SKM-1 (cell line): ENCODE measurements around the gene FERMT2.

Experiments
- DNase-seq: peaks from one replicate; lab custom pipeline; 2025; ENCODE audit not compliant: unreplicated experiment; lab: John Stamatoyannopoulos, UW

Gene FERMT2, protein sequence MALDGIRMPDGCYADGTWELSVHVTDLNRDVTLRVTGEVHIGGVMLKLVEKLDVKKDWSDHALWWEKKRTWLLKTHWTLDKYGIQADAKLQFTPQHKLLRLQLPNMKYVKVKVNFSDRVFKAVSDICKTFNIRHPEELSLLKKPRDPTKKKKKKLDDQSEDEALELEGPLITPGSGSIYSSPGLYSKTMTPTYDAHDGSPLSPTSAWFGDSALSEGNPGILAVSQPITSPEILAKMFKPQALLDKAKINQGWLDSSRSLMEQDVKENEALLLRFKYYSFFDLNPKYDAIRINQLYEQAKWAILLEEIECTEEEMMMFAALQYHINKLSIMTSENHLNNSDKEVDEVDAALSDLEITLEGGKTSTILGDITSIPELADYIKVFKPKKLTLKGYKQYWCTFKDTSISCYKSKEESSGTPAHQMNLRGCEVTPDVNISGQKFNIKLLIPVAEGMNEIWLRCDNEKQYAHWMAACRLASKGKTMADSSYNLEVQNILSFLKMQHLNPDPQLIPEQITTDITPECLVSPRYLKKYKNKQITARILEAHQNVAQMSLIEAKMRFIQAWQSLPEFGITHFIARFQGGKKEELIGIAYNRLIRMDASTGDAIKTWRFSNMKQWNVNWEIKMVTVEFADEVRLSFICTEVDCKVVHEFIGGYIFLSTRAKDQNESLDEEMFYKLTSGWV

DNA sequence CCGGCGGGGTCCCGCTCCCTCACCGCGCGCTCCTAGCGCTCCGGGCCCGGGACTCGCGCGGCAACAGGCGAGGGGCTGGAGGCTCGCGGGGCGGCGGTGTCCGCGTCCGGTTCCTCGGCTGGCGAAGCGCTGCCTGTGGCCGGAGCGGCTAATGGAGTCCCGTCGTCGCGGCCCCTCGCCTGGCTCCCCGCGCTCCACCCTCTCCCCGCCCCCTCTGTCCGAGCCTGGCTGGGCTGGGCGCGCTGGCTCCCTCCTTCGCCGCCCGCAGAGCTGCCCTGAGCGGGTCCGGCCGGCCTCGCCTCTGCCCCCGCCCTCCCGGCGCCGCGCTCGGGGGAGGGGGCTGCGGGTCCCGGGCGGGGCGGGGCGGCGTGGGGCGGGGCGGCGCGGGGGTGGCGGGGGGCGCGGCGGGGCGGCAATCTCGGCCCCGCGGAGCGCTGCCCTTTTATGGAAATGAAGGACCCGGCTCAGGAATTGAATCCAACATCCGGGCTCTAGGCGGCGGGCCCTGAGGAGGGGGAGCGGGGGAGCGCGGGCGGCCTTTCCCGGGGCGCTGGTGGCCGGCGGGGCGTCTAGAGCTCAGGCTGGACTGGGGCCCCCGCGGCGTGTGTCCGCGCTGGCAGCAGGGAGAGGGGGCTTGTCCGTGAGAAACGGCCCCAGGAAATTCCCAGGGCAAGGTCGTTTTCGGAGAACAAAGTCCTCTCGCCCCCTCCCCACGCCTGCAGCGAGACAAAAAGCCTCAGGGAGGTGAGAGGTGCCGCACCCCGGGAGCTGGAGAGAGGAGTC is at the start of gene FERMT2:
FERMT2 (minus strand) TSS at position 153 of the 783 bp plus-strand sequence. CDS start 482 bp downstream, outside the sequence.
- DNase-seq = no peak

DNA sequence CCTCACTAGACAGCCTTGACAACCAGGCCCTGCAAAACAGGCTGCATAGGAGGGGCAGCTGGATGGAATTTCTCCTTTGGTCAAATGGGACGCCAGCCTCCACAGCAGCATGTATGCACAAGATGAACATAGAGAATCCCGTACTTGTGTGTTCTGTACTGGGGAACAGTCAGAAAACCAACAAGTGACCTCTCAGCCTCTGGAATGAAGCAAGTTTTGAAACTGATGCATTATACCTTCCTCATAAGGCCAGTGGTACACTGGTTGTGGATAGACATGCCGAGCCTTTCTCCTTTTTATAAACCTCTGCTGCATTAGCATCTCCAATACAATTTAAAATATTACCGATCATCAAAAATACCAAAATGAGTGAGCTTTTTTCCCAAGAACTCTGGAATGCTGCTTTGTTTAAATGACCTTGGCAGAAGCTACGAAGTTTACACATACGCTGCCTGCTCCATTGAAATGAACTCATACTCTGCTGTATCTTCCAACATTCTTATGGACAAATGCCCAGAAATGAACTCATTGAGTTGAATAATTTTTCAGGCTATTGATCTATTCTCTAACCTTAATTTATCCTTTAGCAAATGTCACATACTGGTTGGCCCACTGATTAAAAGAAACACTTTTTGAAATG is 47.6 kb upstream of the FERMT2 start:
- DNase-seq = no peak

DNA sequence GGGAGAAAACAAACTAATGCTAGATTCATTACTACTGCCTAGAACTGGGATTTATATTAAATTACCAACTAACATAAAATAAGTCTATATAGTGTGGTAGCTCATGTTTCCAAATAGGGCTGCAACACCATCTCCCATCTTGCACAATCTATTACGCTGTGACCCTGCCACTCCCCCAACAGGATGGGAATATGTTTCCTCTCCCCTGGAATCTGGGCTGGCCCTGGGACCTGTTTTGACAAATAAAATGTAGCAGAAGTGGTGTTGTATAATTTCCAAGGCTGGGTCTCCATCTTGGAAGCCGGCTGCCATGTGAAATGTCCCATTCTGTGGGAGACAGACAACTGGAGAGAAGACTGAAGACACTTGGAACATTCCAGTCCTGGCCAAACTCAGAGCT is 45.6 kb upstream of the FERMT2 start:
- DNase-seq = no peak

DNA sequence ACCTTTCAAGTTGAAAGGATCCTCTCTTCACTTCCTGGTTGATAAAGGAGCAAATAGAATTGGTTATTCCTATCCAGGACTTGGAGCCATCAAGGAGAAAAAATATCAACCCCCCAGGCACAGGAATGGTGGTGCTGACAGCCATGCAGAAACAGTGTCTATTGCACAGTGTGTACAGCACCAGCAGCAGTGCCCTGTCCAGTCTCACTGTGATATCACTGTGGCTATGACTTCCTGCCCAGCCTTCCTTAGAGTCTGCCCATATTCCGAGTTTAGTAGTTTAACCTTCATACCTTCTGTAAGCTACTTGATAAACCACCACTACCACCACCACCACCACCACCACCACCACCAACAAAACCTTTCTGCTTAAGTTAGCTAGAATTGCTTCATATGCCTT is 45.1 kb upstream of the FERMT2 start:
- DNase-seq = no peak

DNA sequence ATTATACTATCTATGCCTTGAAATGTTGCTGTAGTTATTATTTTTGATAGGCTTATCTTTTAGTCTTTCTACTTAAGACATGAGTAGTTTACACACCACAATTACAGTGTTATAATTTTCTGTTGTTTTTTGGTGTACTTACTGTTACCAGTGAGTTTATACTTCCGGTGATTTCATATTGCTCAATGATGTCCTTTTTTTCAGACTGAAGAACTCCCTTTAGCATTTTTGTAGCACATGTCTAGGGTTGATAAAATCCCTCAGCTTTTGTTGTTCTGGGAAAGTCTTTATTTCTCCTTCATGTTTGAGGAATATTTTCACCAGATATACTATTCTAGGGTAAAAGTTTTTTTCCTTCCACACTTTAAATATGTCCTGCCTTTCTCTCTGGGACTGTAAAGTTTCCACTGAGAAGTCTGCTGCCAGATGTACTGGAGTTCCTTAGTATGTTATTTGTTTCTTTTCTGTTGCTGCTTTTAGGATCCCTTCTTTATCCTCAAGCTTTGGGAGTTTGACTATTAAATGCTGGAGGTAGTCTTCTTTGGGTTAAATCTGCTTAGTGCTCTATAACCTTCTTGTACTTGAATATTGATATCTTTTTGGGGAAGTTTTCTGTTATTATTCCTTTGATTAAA is 41.5 kb upstream of the FERMT2 start:
- no peak for DNase-seq

DNA sequence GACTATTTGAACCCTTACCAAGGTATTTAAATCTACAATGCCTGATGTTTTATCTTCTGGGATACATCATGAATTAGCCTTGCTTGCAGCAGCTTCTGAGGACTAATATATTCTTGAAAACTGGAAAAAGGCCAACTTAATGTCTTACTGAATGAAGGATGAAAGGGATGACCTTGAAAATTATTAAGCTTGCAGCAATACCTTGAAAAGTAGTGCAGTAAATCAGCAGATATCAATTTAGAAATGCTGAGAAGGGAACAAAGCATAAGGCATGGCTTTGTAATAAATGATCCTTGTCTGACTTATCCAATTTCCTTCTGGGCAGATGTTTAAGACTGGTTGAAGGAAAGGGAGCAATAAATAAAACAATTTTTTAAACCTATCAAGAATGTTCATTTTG is 37.3 kb upstream of the FERMT2 start:
- DNase-seq = no peak

DNA sequence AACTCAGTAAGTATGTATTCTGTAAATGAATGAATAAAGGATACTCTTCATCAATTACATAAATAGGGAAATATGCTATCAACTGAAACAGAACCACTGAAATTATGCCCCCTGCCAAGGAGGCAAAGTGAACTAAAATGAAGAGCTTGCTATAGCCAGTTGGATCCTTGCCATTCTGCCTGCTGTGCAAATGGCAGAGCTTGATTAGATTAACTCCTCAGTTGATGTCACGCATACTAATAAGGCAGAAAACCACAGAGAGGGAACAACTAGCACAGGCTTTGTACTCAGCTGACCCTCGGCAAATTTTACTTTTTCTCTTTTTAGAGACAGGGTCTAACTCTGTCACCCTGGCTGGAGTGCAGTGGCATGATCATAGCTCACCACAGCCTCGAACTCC is 36.7 kb upstream of the FERMT2 start:
- DNase-seq = no peak

DNA sequence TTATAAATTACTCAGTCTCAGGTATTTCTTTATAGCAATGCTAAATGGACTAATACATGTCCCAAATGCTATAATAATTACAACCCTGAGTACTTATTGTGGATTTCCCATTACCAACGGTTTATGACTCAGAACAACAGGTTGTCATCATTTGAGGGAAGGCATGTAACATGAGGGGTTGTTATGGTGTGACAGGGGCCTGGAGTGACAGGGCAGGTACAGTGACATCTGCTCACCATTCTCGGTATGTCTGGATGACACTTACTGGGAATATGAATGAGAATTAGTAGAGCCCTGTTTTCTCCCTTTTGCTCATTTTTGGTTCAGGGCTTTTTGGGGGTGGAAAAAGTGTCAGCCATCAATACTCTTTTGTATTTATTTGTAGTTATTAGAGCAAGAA is 36.2 kb upstream of the FERMT2 start:
- DNase-seq = no peak

DNA sequence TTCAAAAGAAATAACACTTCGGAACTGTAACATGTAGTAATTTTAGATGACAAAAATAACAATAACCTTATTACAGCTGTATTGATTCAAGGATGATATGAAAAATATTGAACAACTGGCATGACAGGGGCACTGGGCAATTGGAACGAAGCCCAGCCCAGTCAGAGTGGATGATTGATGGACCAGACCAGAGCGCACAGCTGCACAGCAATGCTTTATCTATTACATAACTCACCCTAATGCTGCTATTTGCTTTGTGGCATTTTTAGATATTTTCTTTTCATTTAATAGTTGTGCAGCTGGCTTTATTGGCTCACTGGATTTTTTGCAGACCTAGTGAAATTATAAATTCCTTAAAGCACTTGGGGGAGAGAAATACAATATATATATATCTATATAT is 26.9 kb upstream of the FERMT2 start:
- DNase-seq = no peak

DNA sequence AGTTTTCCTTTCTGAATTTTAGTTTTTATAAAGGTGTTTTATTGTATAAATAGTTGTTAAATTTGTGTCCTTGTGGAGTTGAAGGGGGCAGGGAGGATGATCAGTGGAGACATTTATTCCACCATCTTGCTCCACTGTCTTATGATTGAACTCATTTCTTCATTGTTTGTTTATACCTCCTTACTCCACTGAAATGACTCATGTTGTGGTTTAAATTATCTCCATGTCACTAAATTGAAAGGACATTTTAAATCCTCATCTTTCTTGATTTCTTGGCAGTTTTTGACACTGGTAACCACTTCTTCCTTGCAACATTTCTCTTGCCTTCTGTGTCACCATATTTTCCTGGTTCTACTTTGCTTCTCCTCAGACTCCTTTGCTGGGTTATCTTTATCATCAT is 23.6 kb upstream of the FERMT2 start:
- DNase-seq = no peak

DNA sequence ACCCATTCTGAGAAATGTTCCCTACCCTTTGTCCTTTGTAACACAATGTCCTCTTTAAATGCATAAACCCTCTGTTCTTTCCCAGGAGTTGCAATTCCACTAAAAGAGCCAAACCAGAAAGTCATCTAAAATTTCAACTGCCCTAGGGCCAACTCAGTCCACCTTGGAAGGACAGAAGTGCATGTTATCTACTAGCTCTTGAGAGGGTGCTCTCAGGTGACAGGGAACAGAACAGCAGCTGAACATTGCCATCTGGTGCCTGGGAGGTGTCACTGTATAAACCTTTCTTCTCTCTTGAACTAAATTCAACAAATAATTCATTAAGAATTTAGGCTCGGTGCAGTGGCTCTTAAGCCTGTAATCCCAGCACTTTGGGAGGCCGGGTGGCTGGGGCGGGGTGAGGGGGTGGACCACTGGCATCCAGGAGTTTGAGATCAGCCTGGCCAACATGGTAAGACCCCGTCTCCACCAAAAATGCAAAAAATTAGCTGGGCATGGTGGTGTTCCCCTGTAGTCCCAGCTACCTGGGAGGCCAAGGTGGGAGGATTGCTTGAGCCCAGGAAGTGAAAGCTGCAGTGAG is 10.3 kb upstream of the FERMT2 start:
- no peak for DNase-seq

DNA sequence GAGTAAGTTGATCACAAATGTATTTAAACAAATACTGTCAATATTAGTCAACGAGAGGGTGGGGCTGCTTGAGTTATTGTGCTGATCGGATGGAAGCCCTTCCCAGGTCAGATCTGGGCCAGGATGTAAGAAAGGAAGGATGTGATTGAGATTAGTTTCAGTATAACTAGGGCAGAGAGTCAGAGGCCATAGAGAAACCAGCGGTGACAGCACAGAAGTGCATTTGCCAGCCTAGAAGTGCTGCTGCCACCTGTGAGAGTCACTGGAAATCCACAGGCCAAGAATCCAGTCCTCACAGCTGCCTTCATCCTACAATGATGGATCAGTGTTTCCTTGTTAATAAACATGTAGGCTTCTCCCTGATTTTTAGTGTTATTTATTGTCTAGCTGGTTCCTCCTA is 9.8 kb upstream of the FERMT2 start:
- DNase-seq = no peak

DNA sequence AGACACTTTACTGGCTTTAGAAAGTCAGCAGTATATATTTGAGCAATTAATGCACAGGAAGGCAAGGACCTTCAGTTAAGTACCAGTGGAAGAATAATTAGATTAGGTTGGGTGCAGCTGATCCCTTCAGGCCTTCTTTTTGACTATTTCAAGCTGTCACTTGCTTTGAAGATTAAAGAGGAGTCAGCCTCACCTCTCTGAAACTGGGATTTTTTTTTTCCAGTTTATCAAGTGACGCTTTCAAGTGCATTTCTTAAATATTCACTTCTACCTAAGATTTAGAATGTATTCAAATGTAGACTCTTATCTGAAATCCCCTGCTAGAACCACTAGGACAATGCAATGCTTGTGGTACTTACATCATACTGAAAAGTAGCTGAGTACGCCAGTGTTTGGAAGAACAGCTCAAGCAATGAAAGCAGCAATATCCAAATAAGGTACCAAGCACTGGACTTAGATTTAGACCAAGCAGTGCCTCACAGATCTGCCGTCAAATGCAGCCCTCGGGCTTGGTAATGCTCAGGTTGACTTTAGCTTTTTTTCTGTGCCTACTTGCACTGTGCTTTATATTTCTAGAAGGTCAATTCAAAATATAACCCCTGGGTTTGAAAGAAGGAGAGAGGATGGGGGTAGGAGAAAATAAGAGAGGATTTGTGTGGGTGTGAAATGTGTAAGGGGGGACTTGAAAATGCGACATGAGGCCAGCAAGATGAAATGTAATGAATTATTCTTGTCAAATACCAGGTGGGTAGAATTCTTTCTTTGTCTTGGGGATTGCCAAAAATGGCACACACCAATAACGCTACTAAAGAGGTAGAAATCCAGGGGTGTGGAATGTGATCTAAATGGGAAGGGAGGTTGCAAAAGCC is 3.7 kb upstream of the FERMT2 start:
- DNase-seq = no peak

DNA sequence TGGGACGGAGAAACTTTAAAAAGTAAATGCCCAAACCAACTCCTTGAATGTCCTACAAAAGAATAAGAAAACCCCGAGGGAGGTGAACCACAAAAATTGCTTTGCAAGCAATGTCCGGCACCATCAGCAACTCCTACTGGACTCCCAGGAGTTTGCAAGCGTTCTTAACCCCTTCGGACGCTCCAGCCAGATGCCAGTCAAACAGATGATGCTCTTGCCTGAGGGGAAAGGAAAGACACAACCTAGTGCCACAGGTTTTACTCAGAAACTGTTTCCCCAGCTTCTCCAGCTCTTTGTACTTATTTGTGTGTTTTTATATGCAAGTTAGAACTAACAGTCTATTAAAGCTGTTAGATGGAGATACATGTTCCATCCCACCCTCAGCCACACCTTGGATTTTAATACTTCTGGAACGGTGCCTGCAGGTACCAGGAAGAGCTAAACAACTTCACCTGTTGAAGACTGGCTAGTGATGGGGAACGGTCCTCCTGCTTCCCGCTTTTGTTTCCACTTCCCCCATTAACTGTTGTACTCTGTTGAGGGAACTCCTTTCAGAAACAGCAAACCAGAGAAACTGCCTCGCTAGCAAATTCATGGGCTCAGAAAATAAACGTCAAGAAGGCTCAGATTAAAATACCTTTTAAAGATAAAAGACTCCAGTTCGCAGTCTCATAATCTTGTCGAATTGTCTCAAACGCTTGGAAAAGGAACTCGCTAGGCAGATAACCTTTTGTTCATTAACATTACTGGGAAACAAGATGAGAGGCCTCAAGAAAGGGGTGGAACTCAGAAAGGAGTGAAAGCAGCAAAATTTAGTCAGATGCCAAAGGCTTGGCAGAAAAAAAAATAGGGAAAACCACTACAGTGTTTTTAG is 1.1 kb upstream of the FERMT2 start:
- DNase-seq = no peak

DNA sequence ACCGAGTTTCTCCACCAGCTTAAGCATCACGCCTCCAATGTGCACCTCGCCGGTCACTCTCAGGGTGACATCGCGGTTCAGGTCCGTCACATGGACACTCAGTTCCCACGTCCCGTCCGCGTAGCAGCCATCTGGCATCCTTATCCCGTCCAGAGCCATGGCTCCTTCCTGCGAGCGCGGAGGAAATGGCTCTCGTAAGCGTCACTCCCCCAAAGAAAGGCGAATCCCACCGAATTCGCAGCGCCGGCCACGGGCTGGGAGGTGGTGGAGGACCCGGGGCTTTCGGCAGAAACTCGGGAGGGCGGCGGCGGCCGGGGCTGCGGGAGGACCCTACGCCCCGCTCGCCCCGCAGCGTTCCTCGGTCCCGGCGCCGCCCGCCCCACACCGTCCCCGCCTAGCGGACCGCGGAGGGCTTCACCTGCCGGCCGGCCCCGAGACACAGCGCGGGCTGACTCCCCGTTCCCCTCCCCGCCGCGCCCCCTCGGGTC is 396 bp downstream of the FERMT2 start:
- no peak for DNase-seq

DNA sequence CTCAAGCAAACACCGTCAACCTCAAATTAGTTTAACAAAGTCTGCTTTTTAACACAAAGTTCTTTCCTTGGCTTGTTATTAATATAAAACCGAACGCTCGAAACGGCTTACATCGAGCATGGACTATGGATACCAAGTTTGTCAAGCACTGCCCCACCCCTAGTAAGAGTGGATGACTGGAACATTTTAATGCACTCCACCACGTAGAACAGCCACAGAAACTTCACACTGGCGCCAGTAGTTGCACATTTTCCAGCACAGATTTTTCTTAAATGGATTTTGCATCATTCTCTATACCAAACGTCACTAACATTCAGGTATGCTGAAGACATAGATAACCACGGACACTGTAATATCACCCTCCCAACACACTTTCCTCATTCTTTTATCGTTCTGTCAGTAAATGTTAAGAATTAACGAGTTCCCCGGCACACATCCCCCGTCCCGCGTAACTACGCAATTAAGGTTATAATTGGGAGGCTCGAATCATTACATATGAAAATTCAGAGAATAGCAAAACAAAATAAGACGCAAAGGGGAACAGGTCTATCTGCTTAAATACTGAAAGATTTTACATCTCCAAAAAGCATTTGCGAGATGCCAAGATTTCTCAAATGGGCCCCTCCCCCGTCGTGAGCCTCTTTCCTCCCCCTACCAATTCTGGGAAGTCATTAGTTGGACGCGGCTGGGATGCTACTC is 990 bp downstream of the FERMT2 start:
- no peak for DNase-seq

DNA sequence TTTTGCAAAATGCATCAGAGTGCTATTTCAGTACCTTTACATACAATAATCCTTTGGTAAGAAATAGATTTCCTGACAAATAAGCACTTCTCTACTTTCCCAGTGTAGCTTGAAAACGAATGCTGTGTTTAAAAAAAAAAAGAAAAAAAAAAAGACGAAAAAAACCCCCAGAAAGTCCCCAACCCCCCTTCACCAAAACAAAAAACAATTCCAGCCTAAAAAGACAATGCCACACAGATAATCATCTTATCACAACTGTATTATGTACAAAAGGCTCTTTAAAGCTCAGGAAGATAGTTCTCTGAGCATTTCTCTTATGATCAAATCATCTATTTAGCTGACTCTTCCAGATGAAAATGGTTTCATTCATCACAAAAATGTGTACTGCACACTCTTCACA is 1.6 kb downstream of the FERMT2 start:
- DNase-seq = no peak

DNA sequence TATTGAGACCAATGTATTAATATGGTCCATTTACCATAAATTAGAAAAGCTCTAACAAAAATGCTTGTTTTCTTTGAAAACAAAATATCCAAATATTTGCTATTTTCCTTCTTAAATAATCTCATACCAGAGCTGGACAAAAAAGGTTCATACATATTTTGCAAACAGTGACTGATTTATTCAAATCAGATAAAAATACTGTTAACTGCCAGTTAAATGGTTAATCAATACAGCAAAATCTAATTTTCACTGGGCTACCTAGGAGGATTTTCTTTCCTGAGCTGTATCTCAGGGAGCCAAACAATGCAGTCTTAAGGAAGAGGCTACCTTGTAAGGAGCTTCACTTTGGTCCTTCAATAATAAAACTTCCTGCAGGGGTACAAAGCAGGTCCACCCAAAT is 2.0 kb downstream of the FERMT2 start:
- no peak for DNase-seq
